GM23248 (cell line): ENCODE data around the gene LSM11. TPM values are rescaled to one million over a fixed set of nuclear protein-coding genes. Genes with fewer than 3 reads are reported as not detected.

ENCODE experiments used
- DNase-seq: peaks from one replicate; pipeline ENCODE4 v3.0.0-alpha.2; 2015
- H2AFZ ChIP-seq: fragments of 200-600 bp; sonication (generic); 2 replicates; pipeline ENCODE4 v1.6.1; 2016; ENCODE audit warnings: antibody characterized with exemption
- H3F3A ChIP-seq: fragments of 200-600 bp; sonication (generic); 2 replicates; pipeline ENCODE4 v1.6.1; 2016; ENCODE audit warnings: mild to moderate bottlenecking, antibody characterized with exemption, mixed run types; ENCODE audit not compliant: insufficient read depth
- H3K27ac ChIP-seq: fragments of 200-600 bp; sonication (generic); 2 replicates; pipeline ENCODE4 v1.5.1; 2016; ENCODE audit warnings: mild to moderate bottlenecking
- H3K27me3 ChIP-seq: fragments of 200-600 bp; sonication (generic); replicated peaks from 2 replicates; pipeline ENCODE4 v1.6.1; 2016; ENCODE audit warnings: mild to moderate bottlenecking; ENCODE audit not compliant: insufficient read depth
- H3K36me3 ChIP-seq: fragments of 200-600 bp; sonication (generic); 2 replicates; pipeline ENCODE4 v1.6.1; 2016; ENCODE audit warnings: low read depth, mild to moderate bottlenecking
- H3K4me1 ChIP-seq: fragments of 200-600 bp; sonication (generic); 2 replicates; pipeline ENCODE4 v1.6.1; 2016; ENCODE audit warnings: mild to moderate bottlenecking; ENCODE audit not compliant: insufficient read depth
- H3K4me2 ChIP-seq: fragments of 200-600 bp; sonication (generic); one replicate; pipeline ENCODE4 v1.6.1; 2016; ENCODE audit warnings: mild to moderate bottlenecking; ENCODE audit not compliant: unreplicated experiment
- H3K4me3 ChIP-seq: fragments of 200-600 bp; sonication (generic); 2 replicates; pipeline ENCODE4 v1.5.1; 2016; ENCODE audit warnings: mild to moderate bottlenecking
- H3K79me2 ChIP-seq: fragments of 200-600 bp; sonication (generic); 2 replicates; pipeline ENCODE4 v1.6.1; 2016; ENCODE audit warnings: mild to moderate bottlenecking; ENCODE audit not compliant: insufficient read depth
- H3K9ac ChIP-seq: fragments of 200-600 bp; sonication (generic); 2 replicates; pipeline ENCODE4 v1.6.1; 2016; ENCODE audit warnings: mild to moderate bottlenecking
- H3K9me2 ChIP-seq: fragments of 200-600 bp; sonication (generic); 2 replicates; pipeline ENCODE4 v1.6.1; 2016; ENCODE audit warnings: mixed run types, mild to moderate bottlenecking, moderate library complexity; ENCODE audit not compliant: insufficient read depth
- H3K9me3 ChIP-seq: fragments of 200-600 bp; sonication (generic); one replicate; pipeline ENCODE4 v1.6.1; 2017; ENCODE audit warnings: low read depth
- H4K20me1 ChIP-seq: fragments of 200-600 bp; sonication (generic); 2 replicates; pipeline ENCODE4 v1.6.0; 2016; ENCODE audit not compliant: insufficient read depth
- EZH2 ChIP-seq: fragments of 200-600 bp; sonication (generic); IDR thresholded peaks from 2 replicates; pipeline ENCODE4 v1.6.1; 2018; ENCODE audit warnings: antibody characterized with exemption, mild to moderate bottlenecking; ENCODE audit not compliant: insufficient read depth, poor library complexity, severe bottlenecking
- EZH2phosphoT487 ChIP-seq: fragments of 200-600 bp; sonication (generic); IDR thresholded peaks from 2 replicates; pipeline ENCODE4 v1.6.1; 2018; ENCODE audit warnings: antibody characterized with exemption, moderate library complexity, mild to moderate bottlenecking, low read depth; ENCODE audit not compliant: insufficient read depth
- WGBS, 2 experiments: methylation state at CpG; one replicate each; pipeline ENCODE4 v1.1.6; 2015 to 2017; ENCODE audit warnings: low lambda C conversion rate in 2 of 2, low coverage in 1 of 2; ENCODE audit errors: missing lambda C conversion rate in 2 of 2; 5-methylcytosine and 5-hydroxymethylcytosine counted together
- in situ Hi-C: fragments of 300-500 bp; cut with MboI; formaldehyde crosslinking; loops from 2 replicates; pipeline ENCODE4 v1.15.0; 2020
- polyA plus RNA-seq: library from polyadenylated mRNA; unstranded; fragments of >200 nt; fragmentation: Nextera tagmentation; extraction: Ambion mirVana; gene quantifications from 2 replicates; pipeline ENCODE4 v1.2.1, GENCODE V29; 2016
- total RNA-seq: library from RNA; depleted of rRNA; stranded (reverse); fragments of >200 nt; shearing (Covaris generic); gene quantifications from 2 replicates; pipeline ENCODE4 v1.2.3, GENCODE V29; 2014

Gene LSM11
- total and polyA plus RNA-seq, 2 experiments from 2014 or later, result 0.79 to 4.0 TPM

DNA sequence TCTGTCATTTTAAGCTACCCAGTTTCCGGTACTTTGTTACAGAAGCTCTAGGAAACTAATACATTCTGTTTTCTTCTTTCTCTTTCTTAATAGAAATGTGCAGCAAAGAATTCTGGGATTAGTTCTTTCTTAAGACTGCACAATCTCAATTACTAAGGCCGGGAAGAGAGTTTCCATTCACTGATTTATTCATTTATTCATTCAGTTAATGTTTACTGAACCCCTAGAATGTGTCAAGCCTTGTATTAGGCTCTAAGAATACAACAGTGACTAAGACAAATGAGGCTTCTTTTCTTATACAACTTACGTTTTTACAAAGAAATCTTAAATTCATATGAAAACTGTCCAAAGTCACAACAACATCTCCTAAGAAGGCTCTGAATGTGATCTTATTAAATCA lies 39.8 kb upstream of the LSM11 start:
- 73 to 77% methylated on average over 3 of the region's 3 CpGs for WGBS, 2 experiments
- no peaks in the 10 kb centered on the region for H3K36me3 ChIP-seq
- no peak for DNase-seq

DNA sequence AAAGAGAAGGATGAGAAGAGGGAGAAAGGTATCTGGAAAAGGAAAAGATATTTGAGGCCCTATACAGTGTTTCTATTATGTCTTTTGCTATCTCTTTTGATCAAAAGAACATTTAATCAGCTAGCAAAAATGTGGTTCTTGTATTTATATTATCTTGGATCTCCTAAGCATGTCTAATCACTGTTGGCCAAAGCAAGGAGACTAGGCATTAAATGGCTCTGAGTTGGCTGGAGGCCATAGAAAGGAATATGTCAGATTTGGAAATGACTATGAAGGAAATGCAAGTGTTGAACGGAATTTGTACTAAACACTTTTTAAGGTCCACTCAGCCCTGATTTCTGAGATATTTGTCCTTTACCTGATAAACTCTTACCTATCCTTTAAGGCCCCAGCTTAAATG lies 34.6 kb upstream of the LSM11 start:
- no peak for DNase-seq
- TF ChIP-seq EZH2 (no peak), EZH2phosphoT487 (no peak)
- WGBS, 2 experiments, result 72 to 83% methylated on average over 1 of the region's 1 CpG

More for the DNA sequence above, 39.8 kb upstream of the LSM11 start:
- H3K4me2 ChIP-seq, result no peak overlapping the region
- H3K9me2 ChIP-seq, result no peaks in the 10 kb centered on the region
- H3K79me2 ChIP-seq, result no peaks in the 10 kb centered on the region
- no peaks in the 10 kb centered on the region for H3K9me3 ChIP-seq
- in situ Hi-C loops, result loop anchor here (25.0 kb wide), 1 partner anchor 216 kb away; no protein-coding TSS in a partner anchor
- no peaks in the 10 kb centered on the region for H4K20me1 ChIP-seq
- no peak overlapping the region for H3K9ac ChIP-seq
- H3K4me3 ChIP-seq, result no peak overlapping the region
- H3K4me1 ChIP-seq, result no peaks in the 10 kb centered on the region
- no peak overlapping the region for H3K27ac ChIP-seq
- TF ChIP-seq EZH2 (no peak), EZH2phosphoT487 (no peak)
- no peaks in the 10 kb centered on the region for H3F3A ChIP-seq
- H3K27me3 ChIP-seq, result no peaks in the 10 kb centered on the region
- H2AFZ ChIP-seq, result peak overlapping the region; percentile 42; the same call in 1 of the 2 replicates

DNA sequence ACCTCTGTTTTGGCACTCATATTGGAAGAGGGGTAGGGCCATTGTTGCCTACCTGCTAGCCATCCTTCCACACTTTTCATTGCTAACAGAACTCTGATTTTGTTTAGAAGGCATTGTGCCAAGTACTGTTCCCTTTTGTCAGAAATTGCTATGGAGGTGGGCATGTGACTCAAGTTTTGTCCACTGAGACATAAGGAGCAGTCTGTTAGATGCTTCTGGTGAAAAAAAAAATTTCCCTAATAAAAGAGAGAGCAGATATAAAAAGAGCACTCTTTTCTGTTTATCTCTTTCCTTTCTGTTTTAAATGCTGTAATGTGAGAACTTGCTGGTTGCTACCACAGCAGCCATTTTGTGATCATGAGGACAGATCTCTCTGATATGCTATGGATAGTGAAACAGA lies 34.2 kb upstream of the LSM11 start:
- Histone ChIP-seq H3K9ac (no peak overlapping the region), H3K36me3 (no peaks in the 10 kb centered on the region), H3K4me1 (peaks cover 32% of the 10 kb centered on the region), H3K79me2 (no peaks in the 10 kb centered on the region), H3K9me3 (no peaks in the 10 kb centered on the region), H2AFZ (no peak overlapping the region), H4K20me1 (no peaks in the 10 kb centered on the region), H3K4me2 (no peak overlapping the region), H3K27ac (no peak overlapping the region), H3K27me3 (no peaks in the 10 kb centered on the region), H3K9me2 (no peaks in the 10 kb centered on the region), H3K4me3 (no peak overlapping the region), H3F3A (peaks cover 21% of the 10 kb centered on the region)
- TF ChIP-seq EZH2phosphoT487 (no peak), EZH2 (no peak)
- DNase-seq, result no peak
- in situ Hi-C loops, result loop anchor here (25.0 kb wide), 1 partner anchor 222 kb away; no protein-coding TSS in a partner anchor

More for the DNA sequence above, 34.6 kb upstream of the LSM11 start:
- Histone ChIP-seq H3K4me2 (no peak overlapping the region), H3K79me2 (no peaks in the 10 kb centered on the region), H3K27me3 (no peaks in the 10 kb centered on the region), H3K4me1 (peaks cover 27% of the 10 kb centered on the region), H4K20me1 (no peaks in the 10 kb centered on the region), H3K9me3 (no peaks in the 10 kb centered on the region), H2AFZ (no peak overlapping the region), H3K9ac (no peak overlapping the region), H3K27ac (no peak overlapping the region), H3F3A (peaks cover 21% of the 10 kb centered on the region), H3K36me3 (no peaks in the 10 kb centered on the region), H3K4me3 (no peak overlapping the region), H3K9me2 (no peaks in the 10 kb centered on the region)
- in situ Hi-C loops, result loop anchor here (25.0 kb wide), 1 partner anchor 222 kb away; no protein-coding TSS in a partner anchor

DNA sequence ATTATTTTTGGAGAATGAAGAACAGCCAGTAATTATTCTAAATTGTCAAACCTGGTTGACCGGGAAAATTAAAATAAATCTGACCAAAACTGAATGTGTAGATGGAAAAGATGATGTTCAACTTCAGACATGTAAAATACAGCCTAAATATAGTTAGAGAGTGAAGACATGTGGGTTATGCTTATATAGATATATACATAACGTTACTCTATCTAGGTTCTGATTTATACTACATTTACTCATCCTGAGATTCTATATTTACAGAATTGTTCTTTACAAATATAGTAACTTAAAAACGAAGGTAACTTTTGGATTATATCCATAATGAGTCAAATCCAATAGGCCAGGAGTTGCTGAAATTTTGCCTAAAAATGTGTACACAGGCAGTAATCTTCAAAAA lies 33.1 kb upstream of the LSM11 start:
- peak overlapping the region; percentile 26 for H3K9ac ChIP-seq
- H2AFZ ChIP-seq, result peak overlapping the region; percentile 26; the same call in 1 of the 2 replicates
- peak overlapping the region; percentile 77 for H3K27ac ChIP-seq
- in situ Hi-C loops, result loop anchor here (25.0 kb wide), 1 partner anchor 223 kb away; no protein-coding TSS in a partner anchor
- H3K27me3 ChIP-seq, result no peaks in the 10 kb centered on the region
- peaks cover 21% of the 10 kb centered on the region for H3F3A ChIP-seq
- WGBS, 2 experiments, result 53 to 57% methylated on average over 3 of the region's 3 CpGs
- no peaks in the 10 kb centered on the region for H3K9me2 ChIP-seq
- no peaks in the 10 kb centered on the region for H3K79me2 ChIP-seq
- H3K36me3 ChIP-seq, result no peaks in the 10 kb centered on the region
- TF ChIP-seq EZH2phosphoT487 (no peak), EZH2 (no peak)
- H3K4me2 ChIP-seq, result peak overlapping the region; percentile 78
- peaks cover 38% of the 10 kb centered on the region for H3K4me1 ChIP-seq
- H3K4me3 ChIP-seq, result peak overlapping the region; percentile 40
- no peaks in the 10 kb centered on the region for H3K9me3 ChIP-seq
- DNase-seq, result no peak
- H4K20me1 ChIP-seq, result no peaks in the 10 kb centered on the region

DNA sequence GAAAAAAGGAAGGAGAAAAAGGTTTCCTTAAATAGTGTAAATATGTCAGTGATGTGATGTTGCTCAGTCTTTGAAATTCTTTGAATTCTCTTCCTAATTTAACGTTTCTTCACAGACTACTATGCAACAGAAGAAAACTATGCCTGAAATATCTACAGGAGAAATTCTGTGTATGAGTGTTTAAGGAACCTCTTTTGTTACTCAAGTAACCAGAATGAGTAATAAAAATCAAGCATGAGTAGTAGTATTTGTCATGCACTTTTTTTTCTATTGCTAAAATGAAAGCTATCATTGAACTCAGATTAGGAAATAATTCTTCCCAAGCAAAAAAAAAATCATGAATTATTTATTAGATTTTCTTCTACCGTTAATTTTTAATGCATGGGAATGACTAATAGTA lies 32.6 kb upstream of the LSM11 start:
- Histone ChIP-seq H3K27ac (peak overlapping the region; percentile 77), H3K36me3 (no peaks in the 10 kb centered on the region), H3K4me2 (peak overlapping the region; percentile 78), H3K9me2 (no peaks in the 10 kb centered on the region), H2AFZ (peak overlapping the region; percentile 26; the same call in 1 of the 2 replicates), H3K4me3 (peak overlapping the region; percentile 48), H4K20me1 (no peaks in the 10 kb centered on the region), H3K27me3 (no peaks in the 10 kb centered on the region), H3K79me2 (no peaks in the 10 kb centered on the region), H3K4me1 (peaks cover 38% of the 10 kb centered on the region), H3F3A (peaks cover 21% of the 10 kb centered on the region), H3K9me3 (no peaks in the 10 kb centered on the region), H3K9ac (peak overlapping the region; percentile 38)
- 0 to 2% methylated on average over 2 of the region's 2 CpGs for WGBS, 2 experiments
- DNase-seq, result peak; percentile 90
- TF ChIP-seq EZH2 (no peak), EZH2phosphoT487 (no peak)
- in situ Hi-C loops, result loop anchor here (25.0 kb wide), 1 partner anchor 224 kb away; no protein-coding TSS in a partner anchor
